Measurements from ENCODE around the gene LHX3. TPM values are rescaled to one million over a fixed set of nuclear protein-coding genes. Genes with fewer than 3 reads are reported as not detected.

The LHX3 gene
- total and polyA plus RNA-seq, 10 of the 15 experiments (the other 5 are each of a cell fraction or from before 2014, with no cell fraction given), result not detected

DNA sequence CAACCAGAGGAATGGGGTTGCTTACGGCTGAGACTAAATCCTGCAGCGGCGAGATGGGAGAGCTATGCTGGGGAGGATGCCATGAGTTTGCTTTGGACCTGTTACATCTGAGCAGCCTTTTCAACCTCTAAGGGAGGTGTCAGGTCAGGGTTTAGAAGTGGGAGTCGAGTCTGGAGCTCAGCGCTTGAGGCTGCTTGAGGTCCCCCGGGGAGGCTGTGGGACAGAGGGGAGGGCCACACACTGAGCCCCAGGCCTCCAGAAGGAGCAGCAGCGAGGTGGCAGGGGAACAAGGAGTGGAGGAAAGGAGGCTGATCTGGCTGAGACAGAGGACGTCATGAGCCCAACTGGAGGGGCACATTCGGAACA lies 42.6 kb upstream of the LHX3 start (continued):
- TF ChIP-seq, protein P1, sequence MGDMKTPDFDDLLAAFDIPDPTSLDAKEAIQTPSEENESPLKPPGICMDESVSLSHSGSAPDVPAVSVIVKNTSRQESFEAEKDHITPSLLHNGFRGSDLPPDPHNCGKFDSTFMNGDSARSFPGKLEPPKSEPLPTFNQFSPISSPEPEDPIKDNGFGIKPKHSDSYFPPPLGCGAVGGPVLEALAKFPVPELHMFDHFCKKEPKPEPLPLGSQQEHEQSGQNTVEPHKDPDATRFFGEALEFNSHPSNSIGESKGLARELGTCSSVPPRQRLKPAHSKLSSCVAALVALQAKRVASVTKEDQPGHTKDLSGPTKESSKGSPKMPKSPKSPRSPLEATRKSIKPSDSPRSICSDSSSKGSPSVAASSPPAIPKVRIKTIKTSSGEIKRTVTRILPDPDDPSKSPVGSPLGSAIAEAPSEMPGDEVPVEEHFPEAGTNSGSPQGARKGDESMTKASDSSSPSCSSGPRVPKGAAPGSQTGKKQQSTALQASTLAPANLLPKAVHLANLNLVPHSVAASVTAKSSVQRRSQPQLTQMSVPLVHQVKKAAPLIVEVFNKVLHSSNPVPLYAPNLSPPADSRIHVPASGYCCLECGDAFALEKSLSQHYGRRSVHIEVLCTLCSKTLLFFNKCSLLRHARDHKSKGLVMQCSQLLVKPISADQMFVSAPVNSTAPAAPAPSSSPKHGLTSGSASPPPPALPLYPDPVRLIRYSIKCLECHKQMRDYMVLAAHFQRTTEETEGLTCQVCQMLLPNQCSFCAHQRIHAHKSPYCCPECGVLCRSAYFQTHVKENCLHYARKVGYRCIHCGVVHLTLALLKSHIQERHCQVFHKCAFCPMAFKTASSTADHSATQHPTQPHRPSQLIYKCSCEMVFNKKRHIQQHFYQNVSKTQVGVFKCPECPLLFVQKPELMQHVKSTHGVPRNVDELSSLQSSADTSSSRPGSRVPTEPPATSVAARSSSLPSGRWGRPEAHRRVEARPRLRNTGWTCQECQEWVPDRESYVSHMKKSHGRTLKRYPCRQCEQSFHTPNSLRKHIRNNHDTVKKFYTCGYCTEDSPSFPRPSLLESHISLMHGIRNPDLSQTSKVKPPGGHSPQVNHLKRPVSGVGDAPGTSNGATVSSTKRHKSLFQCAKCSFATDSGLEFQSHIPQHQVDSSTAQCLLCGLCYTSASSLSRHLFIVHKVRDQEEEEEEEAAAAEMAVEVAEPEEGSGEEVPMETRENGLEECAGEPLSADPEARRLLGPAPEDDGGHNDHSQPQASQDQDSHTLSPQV (IDR thresholded peaks at IDR 0.05), result no peak
- TF ChIP-seq RAD51 (IDR thresholded peaks at IDR 0.05) (no peak), ZNF622 (IDR thresholded peaks at IDR 0.05) (no peak), SMAD5 (IDR thresholded peaks at IDR 0.05; ENCODE audit: low read depth) (no peak), STAT3 (IDR thresholded peaks at IDR 0.05; ENCODE audit: low read depth, low read length) (no peak), BMI1 (IDR thresholded peaks at IDR 0.05; ENCODE audit: borderline replicate concordance) (no peak)

DNA sequence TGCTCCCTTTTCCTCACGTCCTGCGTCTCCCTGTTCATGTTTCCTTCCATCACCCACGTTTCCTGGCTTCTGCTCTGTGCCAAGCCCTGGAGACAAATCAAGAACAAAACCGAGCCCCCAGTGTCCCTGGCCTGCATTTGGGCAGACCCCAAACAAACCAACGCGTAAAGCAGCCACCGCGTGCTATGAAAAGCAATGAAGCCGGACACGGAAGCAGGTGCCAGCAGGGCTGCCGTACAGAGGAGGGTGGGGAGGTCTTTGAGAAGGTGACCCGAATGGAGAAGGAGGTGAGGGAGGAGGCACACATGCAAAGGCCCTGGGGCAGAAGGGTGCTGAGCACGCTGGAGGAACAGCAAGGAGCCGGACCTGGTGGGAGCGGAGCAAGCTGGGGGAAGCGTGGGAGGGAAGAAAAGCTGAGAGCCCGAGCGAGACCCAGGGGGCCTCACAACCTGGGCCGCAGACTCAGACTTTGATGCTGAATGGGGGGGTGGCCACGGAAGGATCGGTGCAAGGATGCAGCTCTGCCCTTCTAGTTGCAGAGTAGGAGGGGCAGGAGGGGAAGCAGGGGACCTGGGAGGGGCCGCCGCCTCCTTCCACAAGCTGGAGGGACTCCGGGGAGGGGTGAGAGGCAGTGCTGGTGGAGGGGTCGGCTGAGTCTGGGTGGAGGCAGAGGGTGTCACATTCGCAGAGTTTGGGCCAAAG lies 42.1 kb upstream of the LHX3 start:
- no peak overlapping the region for H3K4me3 ChIP-seq
- intact Hi-C loops (cut with micrococcal nuclease; ENCODE audit: unreplicated experiment) (no loop called here), in situ Hi-C loops (cut with MboI) (no loop called here)
- BruUV-seq (replicated peaks), result no TSS peak
- FAIRE-seq, result no peak
- no peak for DNase-seq (ENCODE audit: low read depth, low spot score)
- 74% methylated on average over 22 of the region's 26 CpGs for WGBS (ENCODE audit: insufficient coverage, insufficient replicate concordance, low lambda C conversion rate, missing lambda C conversion rate)
- peaks cover 32% of the 10 kb centered on the region for H3K79me2 ChIP-seq (ENCODE audit: control insufficient read depth, insufficient read depth, low read length)
- H3K36me3 ChIP-seq (ENCODE audit: control insufficient read depth in 2 of 2, insufficient read depth in 2 of 2, low read length in 1 of 2), result no peaks in the 10 kb centered on the region
- ChIA-PET POLR2A (interaction anchor here (1.0 kb wide), 1 partner anchor 14 kb away, joined by 3 read pairs; no protein-coding TSS in a partner anchor), RAD21 (ENCODE audit: unreplicated experiment) (no interaction called here), SMC1A (ENCODE audit: uncharacterized antibody, unreplicated experiment) (interaction anchor here (0.6 kb wide), 1 partner anchor 30 kb away, joined by 3 read pairs; no protein-coding TSS in a partner anchor), CTCF (interaction anchor here (0.6 kb wide), 1 partner anchor 280 kb away, joined by 4 read pairs; no protein-coding TSS in a partner anchor)
- H2AFZ ChIP-seq (ENCODE audit: control insufficient read depth, low read depth, low read length), result no peak overlapping the region
- peaks cover 0 to 1% of the 10 kb centered on the region in 2 experiments; a peak in 2 of 4 replicates for H3K27me3 ChIP-seq (replicated peaks in 1 of 2; ENCODE audit: control insufficient read depth in 2 of 2, insufficient read depth in 2 of 2, low read length in 1 of 2)
- peaks cover 19% of the 10 kb centered on the region for H3K4me1 ChIP-seq (ENCODE audit: control insufficient read depth, insufficient read depth, low read length)
- no peak for ATAC-seq
- H3K9me3 ChIP-seq (replicated peaks; ENCODE audit: control insufficient read depth, insufficient read depth, low read length), result no peaks in the 10 kb centered on the region
- H3K9ac ChIP-seq (ENCODE audit: control insufficient read depth, insufficient read depth, low read length), result no peak overlapping the region
- H4K20me1 ChIP-seq (ENCODE audit: control insufficient read depth, insufficient read depth), result no peaks in the 10 kb centered on the region
- H3K27ac ChIP-seq (ENCODE audit: control insufficient read depth, insufficient read depth), result no peak overlapping the region
- H3K4me2 ChIP-seq (ENCODE audit: control insufficient read depth, insufficient read depth), result no peak overlapping the region
- no peak for TF ChIP-seq NFYB (IDR thresholded peaks at IDR 0.05; ENCODE audit: insufficient read depth, low read depth, low read length)
- TF ChIP-seq, protein P2, sequence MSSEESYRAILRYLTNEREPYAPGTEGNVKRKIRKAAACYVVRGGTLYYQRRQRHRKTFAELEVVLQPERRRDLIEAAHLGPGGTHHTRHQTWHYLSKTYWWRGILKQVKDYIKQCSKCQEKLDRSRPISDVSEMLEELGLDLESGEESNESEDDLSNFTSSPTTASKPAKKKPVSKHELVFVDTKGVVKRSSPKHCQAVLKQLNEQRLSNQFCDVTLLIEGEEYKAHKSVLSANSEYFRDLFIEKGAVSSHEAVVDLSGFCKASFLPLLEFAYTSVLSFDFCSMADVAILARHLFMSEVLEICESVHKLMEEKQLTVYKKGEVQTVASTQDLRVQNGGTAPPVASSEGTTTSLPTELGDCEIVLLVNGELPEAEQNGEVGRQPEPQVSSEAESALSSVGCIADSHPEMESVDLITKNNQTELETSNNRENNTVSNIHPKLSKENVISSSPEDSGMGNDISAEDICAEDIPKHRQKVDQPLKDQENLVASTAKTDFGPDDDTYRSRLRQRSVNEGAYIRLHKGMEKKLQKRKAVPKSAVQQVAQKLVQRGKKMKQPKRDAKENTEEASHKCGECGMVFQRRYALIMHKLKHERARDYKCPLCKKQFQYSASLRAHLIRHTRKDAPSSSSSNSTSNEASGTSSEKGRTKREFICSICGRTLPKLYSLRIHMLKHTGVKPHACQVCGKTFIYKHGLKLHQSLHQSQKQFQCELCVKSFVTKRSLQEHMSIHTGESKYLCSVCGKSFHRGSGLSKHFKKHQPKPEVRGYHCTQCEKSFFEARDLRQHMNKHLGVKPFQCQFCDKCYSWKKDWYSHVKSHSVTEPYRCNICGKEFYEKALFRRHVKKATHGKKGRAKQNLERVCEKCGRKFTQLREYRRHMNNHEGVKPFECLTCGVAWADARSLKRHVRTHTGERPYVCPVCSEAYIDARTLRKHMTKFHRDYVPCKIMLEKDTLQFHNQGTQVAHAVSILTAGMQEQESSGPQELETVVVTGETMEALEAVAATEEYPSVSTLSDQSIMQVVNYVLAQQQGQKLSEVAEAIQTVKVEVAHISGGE (CRISPR knock-in tag; IDR thresholded peaks at IDR 0.05), result no peak
- TF ChIP-seq ETV6 (conservative IDR thresholded peaks at IDR 0.05 in 1 of 2, IDR thresholded peaks at IDR 0.05 in 1 of 2; ENCODE audit: borderline replicate concordance in 1 of 2, low read depth in 1 of 2), result no peak
- no peak for TF ChIP-seq MEF2B (IDR thresholded peaks at IDR 0.05; ENCODE audit: partially characterized antibody, poor library complexity, severe bottlenecking)
- TF ChIP-seq TCF3 (IDR thresholded peaks at IDR 0.05; ENCODE audit: borderline replicate concordance, insufficient read depth, low read depth, low read length), result no peak
- TF ChIP-seq MTA3 (IDR thresholded peaks at IDR 0.05; ENCODE audit: borderline replicate concordance, low read length), result no peak
- no peak for TF ChIP-seq BACH1 (IDR thresholded peaks at IDR 0.05; ENCODE audit: borderline replicate concordance)
- TF ChIP-seq, protein P3, sequence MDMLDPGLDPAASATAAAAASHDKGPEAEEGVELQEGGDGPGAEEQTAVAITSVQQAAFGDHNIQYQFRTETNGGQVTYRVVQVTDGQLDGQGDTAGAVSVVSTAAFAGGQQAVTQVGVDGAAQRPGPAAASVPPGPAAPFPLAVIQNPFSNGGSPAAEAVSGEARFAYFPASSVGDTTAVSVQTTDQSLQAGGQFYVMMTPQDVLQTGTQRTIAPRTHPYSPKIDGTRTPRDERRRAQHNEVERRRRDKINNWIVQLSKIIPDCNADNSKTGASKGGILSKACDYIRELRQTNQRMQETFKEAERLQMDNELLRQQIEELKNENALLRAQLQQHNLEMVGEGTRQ (IDR thresholded peaks at IDR 0.05; ENCODE audit: borderline replicate concordance, low read depth, low read length), result no peak

All from GM12878 (cell line).